HG03460 (cell line): ENCODE data around the gene ZNF445.
"Not testable (repeated sequence)": the region's sequence is repeated elsewhere in the genome, so short reads cannot be mapped to it uniquely, and the experiment has no call there.

ENCODE experiments used
- ATAC-seq: cut with Tn5 transposase; IDR thresholded peaks from one replicate; pipeline ENCODE4 v1.9.1; 2021; ENCODE audit not compliant: unreplicated experiment

The ZNF445 gene

GRCh38 chr3:44437800-44438199 is 39.7 kb downstream of the ZNF445 start:
- ATAC-seq: no peak

- no peak for ATAC-seq
These were observed 41.3 kb downstream of the ZNF445 start for GRCh38 chr3:44436181-44436580.

- no peak for ATAC-seq
These were observed 42.5 kb downstream of the ZNF445 start for GRCh38 chr3:44434834-44435510.

- no peak for ATAC-seq
These were observed 47.0 kb downstream of the ZNF445 start for GRCh38 chr3:44430466-44430865.

GRCh38 chr3:44429459-44429858 is 48.0 kb downstream of the ZNF445 start:
- no peak for ATAC-seq

- ATAC-seq: no peak
These were observed 48.6 kb downstream of the ZNF445 start for GRCh38 chr3:44428910-44429309.

GRCh38 chr3:44427683-44428082 is 49.8 kb downstream of the ZNF445 start:
- no peak for ATAC-seq

- ATAC-seq: no peak
These were observed 52.7 kb downstream of the ZNF445 start for GRCh38 chr3:44424758-44425157.

GRCh38 chr3:44421280-44421679 is 56.2 kb downstream of the ZNF445 start:
- no peak for ATAC-seq

- ATAC-seq: no peak
These were observed 56.8 kb downstream of the ZNF445 start for GRCh38 chr3:44420676-44421075.

GRCh38 chr3:44419923-44420650 is 57.4 kb downstream of the ZNF445 start:
- ATAC-seq: no peak

- ATAC-seq: no peak
These were observed 58.2 kb downstream of the ZNF445 start for GRCh38 chr3:44419116-44419922.

GRCh38 chr3:44418549-44418948 is 58.9 kb downstream of the ZNF445 start:
- ATAC-seq: no peak

GRCh38 chr3:44418118-44418517 is 59.4 kb downstream of the ZNF445 start:
- ATAC-seq: not testable (repeated sequence)

GRCh38 chr3:44416031-44417030 is 61.1 kb downstream of the ZNF445 start:
- no peak for ATAC-seq

GRCh38 chr3:44415421-44415820 is 62.0 kb downstream of the ZNF445 start:
- no peak for ATAC-seq

- no peak for ATAC-seq
These were observed 62.9 kb downstream of the ZNF445 start for GRCh38 chr3:44414517-44415090.

- ATAC-seq: no peak
These were observed 65.1 kb downstream of the ZNF445 start for GRCh38 chr3:44412365-44412764.

GRCh38 chr3:44411031-44411645 is 66.3 kb downstream of the ZNF445 start:
- no peak for ATAC-seq
